Skeletal muscle tissue (tissue), 4 donors: Measurements from ENCODE around the gene MGAT4A. TPM values are rescaled to one million over a fixed set of nuclear protein-coding genes. Genes with fewer than 3 reads are reported as not detected.

Experiments
- H3K27ac ChIP-seq: one replicate; pipeline ENCODE4 v1.7.0; 2013; ENCODE audit warnings: mild to moderate bottlenecking, low read depth, low read length, inconsistent platforms
- H3K27me3 ChIP-seq, 3 donors: one replicate each; pipeline ENCODE4 v1.7.0; 2013; ENCODE audit warnings: low read length in 3 of 3; ENCODE audit not compliant: control insufficient read depth in 3 of 3, insufficient read depth in 3 of 3
- H3K36me3 ChIP-seq, 3 donors: one replicate each; pipeline ENCODE4 v1.7.0; 2013; ENCODE audit warnings: low read length in 3 of 3; ENCODE audit not compliant: control insufficient read depth in 3 of 3, insufficient read depth in 3 of 3
- H3K4me1 ChIP-seq, 3 donors: one replicate each; pipeline ENCODE4 v1.7.0; 2013; ENCODE audit warnings: low read length in 3 of 3, mild to moderate bottlenecking in 3 of 3; ENCODE audit not compliant: control insufficient read depth in 3 of 3, insufficient read depth in 3 of 3
- H3K4me3 ChIP-seq, 3 donors: one replicate each; pipeline ENCODE4 v1.7.0; 2013; ENCODE audit warnings: low read length in 3 of 3
- H3K9ac ChIP-seq, 3 donors: one replicate each; pipeline ENCODE4 v1.7.0; 2013; ENCODE audit warnings: low read length in 3 of 3, mild to moderate bottlenecking in 3 of 3, moderate library complexity in 2 of 3, low read depth in 1 of 3
- H3K9me3 ChIP-seq, 3 donors: one replicate each; pipeline ENCODE4 v1.7.0; 2013; ENCODE audit warnings: low read length in 3 of 3; ENCODE audit not compliant: control insufficient read depth in 3 of 3
- total RNA-seq: library from RNA; depleted of rRNA; stranded (reverse); fragments of >200 nt; gene quantifications from one replicate; pipeline ENCODE4 v1.2.3, GENCODE V29; 2014
- donor health status: Osteomylitis.

The MGAT4A gene
- total RNA-seq, 1 donor from 2014 or later, result 6.3 TPM

GRCh38 chr2:98583816-98584618 lies 146.9 kb downstream of the MGAT4A start:
- H3K27ac ChIP-seq, result no peak overlapping the region
- H3K4me1 ChIP-seq, result no peaks in the 10 kb centered on the region
- no peaks in the 10 kb centered on the region for H3K9me3 ChIP-seq
- no peak overlapping the region for H3K9ac ChIP-seq
- H3K4me3 ChIP-seq, result no peak overlapping the region
- no peaks in the 10 kb centered on the region for H3K27me3 ChIP-seq
- peaks cover 12 to 34% (median 19%) of the 10 kb centered on the region in 3 donors for H3K36me3 ChIP-seq

GRCh38 chr2:98583276-98583675 lies 147.7 kb downstream of the MGAT4A start:
- no peak overlapping the region for H3K4me3 ChIP-seq
- H3K9ac ChIP-seq, result no peak overlapping the region
- H3K36me3 ChIP-seq, result peaks cover 13 to 38% (median 24%) of the 10 kb centered on the region in 3 donors
- no peaks in the 10 kb centered on the region for H3K27me3 ChIP-seq
- H3K9me3 ChIP-seq, result no peaks in the 10 kb centered on the region
- H3K27ac ChIP-seq, result no peak overlapping the region
- H3K4me1 ChIP-seq, result no peaks in the 10 kb centered on the region

GRCh38 chr2:98582523-98582922 lies 148.4 kb downstream of the MGAT4A start:
- Histone ChIP-seq H3K4me1 (no peaks in the 10 kb centered on the region), H3K9me3 (no peaks in the 10 kb centered on the region), H3K4me3 (no peak overlapping the region), H3K9ac (no peak overlapping the region), H3K27me3 (no peaks in the 10 kb centered on the region), H3K27ac (no peak overlapping the region), H3K36me3 (peaks cover 17 to 44% (median 30%) of the 10 kb centered on the region in 3 donors)

DNA sequence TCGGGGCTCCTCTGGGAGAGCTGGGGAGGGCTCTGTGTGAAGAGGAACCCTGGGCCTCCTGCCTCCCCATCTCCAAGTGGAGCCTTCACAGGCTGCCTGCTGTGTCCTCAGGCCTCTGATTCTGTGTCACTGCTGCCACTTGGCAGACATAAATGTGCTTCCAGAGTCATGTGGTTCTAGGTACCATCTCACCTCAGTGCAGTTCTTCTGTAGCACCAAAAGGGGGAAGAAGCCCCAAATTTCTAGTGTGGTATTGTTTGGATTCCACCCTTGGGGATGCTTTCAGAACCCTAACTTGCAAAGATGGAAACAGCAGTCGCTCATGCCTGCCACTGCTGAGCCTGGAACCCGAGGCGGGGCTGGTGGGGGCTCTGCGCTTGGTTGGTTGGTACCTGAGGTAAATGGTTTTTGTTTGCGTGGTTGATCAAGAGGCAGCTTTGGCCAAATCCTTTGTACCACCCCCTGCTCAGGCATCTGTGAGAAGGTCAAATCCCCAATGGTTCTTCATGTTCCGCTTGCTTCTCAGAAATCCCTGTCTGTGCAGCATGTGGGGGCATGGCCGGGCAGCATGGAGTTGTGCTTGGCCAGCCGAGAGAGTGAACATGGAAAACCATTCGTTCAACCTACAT lies 150.2 kb downstream of the MGAT4A start:
- H3K4me3 ChIP-seq, result no peak overlapping the region
- H3K9ac ChIP-seq, result no peak overlapping the region
- H3K36me3 ChIP-seq, result peaks cover 29 to 45% (median 37%) of the 10 kb centered on the region in 3 donors
- no peaks in the 10 kb centered on the region for H3K9me3 ChIP-seq
- H3K27ac ChIP-seq, result no peak overlapping the region
- no peaks in the 10 kb centered on the region for H3K27me3 ChIP-seq
- H3K4me1 ChIP-seq, result no peaks in the 10 kb centered on the region

- Histone ChIP-seq H3K27ac (no peak overlapping the region), H3K9ac (peak overlapping the region in 1 of 3 donors; percentile 1), H3K27me3 (no peaks in the 10 kb centered on the region), H3K36me3 (peaks cover 31 to 50% (median 46%) of the 10 kb centered on the region in 3 donors), H3K4me3 (no peak overlapping the region), H3K4me1 (no peaks in the 10 kb centered on the region), H3K9me3 (no peaks in the 10 kb centered on the region)
Measured at GRCh38 chr2:98579926-98580325, 151.0 kb downstream of the MGAT4A start.

GRCh38 chr2:98578231-98578630 lies 152.7 kb downstream of the MGAT4A start:
- Histone ChIP-seq H3K27me3 (no peaks in the 10 kb centered on the region), H3K36me3 (peaks cover 34 to 60% (median 50%) of the 10 kb centered on the region in 3 donors), H3K27ac (no peak overlapping the region), H3K9ac (no peak overlapping the region), H3K4me3 (no peak overlapping the region), H3K4me1 (no peaks in the 10 kb centered on the region), H3K9me3 (no peaks in the 10 kb centered on the region)

GRCh38 chr2:98577313-98577712 lies 153.6 kb downstream of the MGAT4A start:
- Histone ChIP-seq H3K4me3 (no peak overlapping the region), H3K27ac (no peak overlapping the region), H3K4me1 (no peaks in the 10 kb centered on the region), H3K27me3 (no peaks in the 10 kb centered on the region), H3K9me3 (no peaks in the 10 kb centered on the region), H3K9ac (no peak overlapping the region), H3K36me3 (peaks cover 31 to 61% (median 52%) of the 10 kb centered on the region in 3 donors)

DNA sequence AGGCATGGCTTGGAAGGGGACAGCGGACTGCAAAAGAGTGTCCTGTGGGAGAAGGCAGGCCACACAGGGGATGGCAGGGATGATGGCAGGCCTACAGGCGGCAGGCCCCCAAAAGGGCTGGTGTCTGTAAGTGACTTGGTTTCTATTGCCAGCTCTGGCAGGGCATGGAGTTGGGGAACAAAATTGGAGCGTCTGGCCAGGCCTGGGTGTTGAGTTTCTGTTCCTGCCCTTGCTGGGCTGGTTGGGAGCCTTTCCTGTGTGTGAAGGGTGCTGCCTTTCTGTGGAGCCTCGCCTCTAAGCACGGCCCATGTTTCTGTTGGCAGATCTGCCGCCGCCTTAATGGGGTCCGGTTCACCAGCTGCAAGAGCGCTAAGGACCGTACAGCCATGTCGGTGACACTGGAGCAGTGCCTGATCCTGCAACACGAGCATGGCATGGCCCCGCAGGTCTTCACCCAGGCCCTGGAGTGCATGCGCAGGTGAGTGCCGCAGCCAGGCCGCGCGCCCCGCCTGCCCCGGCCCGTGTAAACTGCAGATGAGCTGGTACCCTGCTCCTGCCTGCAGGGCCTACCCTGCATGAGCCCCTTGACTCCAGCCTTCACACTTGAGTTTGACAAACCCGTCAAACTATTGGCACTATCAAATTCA lies 154.1 kb downstream of the MGAT4A start:
- no peak overlapping the region for H3K4me3 ChIP-seq
- no peaks in the 10 kb centered on the region for H3K9me3 ChIP-seq
- H3K4me1 ChIP-seq, result no peaks in the 10 kb centered on the region
- no peak overlapping the region for H3K27ac ChIP-seq
- no peak overlapping the region for H3K9ac ChIP-seq
- H3K36me3 ChIP-seq, result peaks cover 31 to 58% (median 55%) of the 10 kb centered on the region in 3 donors
- H3K27me3 ChIP-seq, result no peaks in the 10 kb centered on the region

GRCh38 chr2:98573426-98573825 lies 157.5 kb downstream of the MGAT4A start:
- Histone ChIP-seq H3K4me1 (no peaks in the 10 kb centered on the region), H3K27me3 (no peaks in the 10 kb centered on the region), H3K4me3 (no peak overlapping the region), H3K36me3 (peaks cover 55 to 72% (median 72%) of the 10 kb centered on the region in 3 donors), H3K27ac (no peak overlapping the region), H3K9me3 (no peaks in the 10 kb centered on the region), H3K9ac (no peak overlapping the region)

- no peak overlapping the region for H3K27ac ChIP-seq
- no peak overlapping the region for H3K9ac ChIP-seq
- no peaks in the 10 kb centered on the region for H3K9me3 ChIP-seq
- no peaks in the 10 kb centered on the region for H3K4me1 ChIP-seq
- H3K36me3 ChIP-seq, result peaks cover 55 to 73% (median 72%) of the 10 kb centered on the region in 3 donors
- no peaks in the 10 kb centered on the region for H3K27me3 ChIP-seq
- H3K4me3 ChIP-seq, result no peak overlapping the region
Measured at GRCh38 chr2:98572676-98573075, 158.3 kb downstream of the MGAT4A start.
